GM21526 (cell line): Measurements from ENCODE around the gene SLC35F4.

Source experiments
- ATAC-seq: cut with Tn5 transposase; IDR thresholded peaks from one replicate; pipeline ENCODE4 v1.9.1; 2021; ENCODE audit warnings: moderate library complexity; ENCODE audit not compliant: unreplicated experiment, low FRiP score

SLC35F4 gene

GRCh38 chr14:57652769-57653168 is 213.1 kb downstream of the SLC35F4 start:
- ATAC-seq = no peak

DNA sequence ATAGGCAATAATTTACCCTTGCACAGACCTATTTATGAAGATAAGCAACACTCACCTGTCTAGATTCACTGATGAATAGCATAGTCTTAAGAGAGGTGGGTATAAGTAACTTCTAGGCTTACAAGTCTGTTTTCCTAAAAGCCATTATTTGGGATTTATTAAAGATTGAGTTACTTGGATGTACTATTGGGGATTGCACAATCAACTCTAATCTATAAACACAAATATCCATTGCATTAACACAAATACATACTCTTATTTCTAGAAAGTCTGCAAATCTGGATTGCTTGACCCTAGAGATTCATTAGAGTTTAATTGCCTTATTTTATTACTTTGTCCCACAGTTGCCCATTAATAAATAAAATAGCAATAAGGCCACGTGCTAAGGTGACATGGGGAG is 224.1 kb downstream of the SLC35F4 start:
- ATAC-seq = no peak

DNA sequence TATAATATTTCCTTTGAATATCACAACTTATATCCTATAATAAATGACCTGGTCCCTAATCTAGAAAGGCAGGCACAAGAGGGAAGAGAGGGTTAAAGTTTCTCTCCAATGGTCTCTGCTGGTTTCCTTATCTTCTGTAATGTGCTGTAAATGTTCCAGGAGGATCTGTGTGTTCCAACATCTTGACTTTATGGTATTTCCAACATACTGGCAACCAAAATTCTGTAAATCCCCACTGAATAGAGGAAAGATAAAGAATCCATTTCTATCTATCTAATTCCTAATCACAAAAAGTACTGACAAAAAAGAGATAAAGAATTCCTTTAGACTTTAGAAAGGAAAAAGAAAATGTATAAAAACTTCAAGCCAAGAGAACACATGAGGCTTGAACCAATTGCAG is 225.9 kb downstream of the SLC35F4 start:
- no peak for ATAC-seq

- no peak for ATAC-seq
These were observed 228.0 kb downstream of the SLC35F4 start for GRCh38 chr14:57637901-57638300.

DNA sequence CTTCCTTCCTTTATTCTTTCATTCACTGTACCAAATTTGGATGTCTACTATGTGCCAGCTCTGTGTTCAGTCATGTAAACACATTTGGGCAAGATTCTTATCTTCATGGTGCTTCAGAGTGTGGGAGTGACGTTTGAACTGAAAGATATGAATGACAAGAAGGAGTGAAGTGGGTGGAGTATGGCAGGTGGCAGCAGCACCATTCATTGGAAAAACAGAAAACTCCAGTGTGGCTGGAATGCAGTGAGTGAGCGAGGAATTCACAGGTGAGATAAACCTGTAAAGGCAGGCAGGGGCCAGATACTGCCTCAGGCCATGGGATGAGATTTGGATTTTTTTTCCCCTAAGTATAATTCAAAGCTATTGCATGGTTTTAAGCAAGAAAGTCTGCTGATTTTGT is 231.6 kb downstream of the SLC35F4 start:
- no peak for ATAC-seq

DNA sequence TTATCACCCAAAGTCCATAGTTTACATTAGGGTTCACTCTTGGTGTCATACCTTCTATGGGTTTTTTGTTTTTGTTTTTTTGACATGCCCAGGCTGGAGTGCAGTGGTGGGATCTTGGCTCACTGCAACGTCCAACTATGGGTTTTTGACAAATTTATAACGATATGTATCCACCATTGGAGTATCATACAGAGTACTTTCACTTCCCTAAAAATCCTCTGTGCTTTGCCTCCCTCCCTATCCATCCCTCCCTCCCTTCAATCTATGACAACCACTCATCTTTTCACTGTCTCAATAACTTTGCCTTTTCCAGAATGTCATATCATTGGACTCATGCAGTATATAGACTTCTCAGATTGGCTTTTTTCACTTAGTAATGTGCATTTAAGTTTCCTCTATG is 233.2 kb downstream of the SLC35F4 start:
- no peak for ATAC-seq

GRCh38 chr14:57617510-57617909 is 248.4 kb downstream of the SLC35F4 start:
- ATAC-seq = no peak

- no peak for ATAC-seq
These were observed 252.9 kb downstream of the SLC35F4 start for GRCh38 chr14:57612946-57613345.

DNA sequence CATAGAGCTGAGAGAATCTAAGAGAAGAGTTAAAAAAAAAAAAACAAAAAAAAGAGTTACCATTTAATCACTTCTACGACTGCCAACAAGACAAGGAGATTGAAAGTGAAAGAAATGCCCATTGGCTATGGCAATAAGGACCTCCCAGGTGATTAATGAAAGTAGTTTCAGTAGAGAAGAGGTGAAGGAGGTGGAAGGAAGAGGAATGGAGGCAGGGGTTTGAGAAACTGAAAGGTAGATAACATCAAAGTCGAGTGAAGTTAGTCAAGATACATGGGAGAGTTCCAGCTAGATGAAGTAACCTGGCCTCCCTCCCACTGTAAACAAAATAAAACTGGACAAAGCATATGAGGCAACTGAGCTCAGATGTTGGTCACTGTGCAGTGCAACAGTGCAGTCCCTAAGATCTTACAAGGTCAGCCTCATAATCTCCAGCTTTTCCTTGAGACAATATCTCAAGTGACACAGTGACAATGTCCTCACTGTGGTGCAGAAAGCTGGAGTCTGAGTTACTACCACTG is 254.3 kb downstream of the SLC35F4 start:
- no peak for ATAC-seq

DNA sequence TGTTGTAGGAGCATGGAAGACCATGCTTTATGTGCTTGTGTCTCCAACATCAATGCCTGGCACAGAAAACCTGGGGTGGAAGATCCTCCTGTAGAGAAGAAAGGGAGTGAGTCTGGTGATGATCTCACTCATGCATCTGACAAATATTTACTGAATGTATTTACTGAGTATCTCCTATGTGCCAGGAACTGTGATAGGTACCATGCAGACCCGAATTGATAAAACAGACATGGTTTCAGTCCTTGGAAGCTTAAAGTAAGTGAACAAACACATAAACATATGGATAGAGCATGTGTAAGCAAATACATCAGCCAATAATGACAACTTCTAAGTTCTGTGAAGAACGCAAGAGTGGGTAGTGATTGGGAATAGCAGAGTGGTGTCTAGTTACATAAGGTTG is 255.3 kb downstream of the SLC35F4 start:
- no peak for ATAC-seq

GRCh38 chr14:57609192-57610075 is 256.5 kb downstream of the SLC35F4 start:
- no peak for ATAC-seq

DNA sequence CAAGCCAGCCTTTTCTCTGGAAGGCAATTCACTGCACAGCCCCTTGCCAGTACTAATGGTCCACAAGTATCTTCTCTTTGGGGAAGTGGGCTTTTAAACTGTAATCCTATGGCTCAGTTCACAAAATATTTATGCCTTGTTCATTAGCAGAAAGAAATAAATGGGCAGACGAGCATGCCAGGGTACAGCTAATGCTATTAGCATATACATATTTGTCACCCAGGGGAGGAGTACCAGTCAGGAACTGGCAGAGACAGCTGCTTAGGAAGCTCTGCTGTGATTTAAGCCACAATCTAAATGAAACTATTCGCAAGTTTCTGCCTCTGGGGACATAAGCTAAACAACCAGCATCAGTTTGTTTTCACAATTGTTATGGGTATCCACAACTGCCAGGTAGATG is 258.8 kb downstream of the SLC35F4 start:
- ATAC-seq = no peak

DNA sequence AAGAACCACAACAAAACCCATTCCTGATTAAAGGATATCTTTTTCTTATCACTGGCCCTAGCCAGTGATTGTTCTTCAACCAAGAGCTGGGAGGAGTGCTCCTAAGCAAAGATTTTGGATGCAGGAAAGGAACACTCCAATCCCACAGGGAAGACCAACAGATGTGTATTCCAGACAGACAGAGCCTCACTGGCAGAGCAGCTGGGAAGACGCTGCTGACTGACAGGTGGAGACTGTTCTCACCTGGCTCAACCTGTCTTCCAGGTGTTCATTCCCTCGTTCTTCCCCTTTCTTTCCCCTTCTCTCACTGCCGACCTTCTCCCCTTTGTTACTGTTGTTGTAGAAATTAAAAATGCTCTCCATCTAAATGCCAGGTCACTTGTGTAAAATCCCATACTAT is 282.5 kb downstream of the SLC35F4 start:
- no peak for ATAC-seq

DNA sequence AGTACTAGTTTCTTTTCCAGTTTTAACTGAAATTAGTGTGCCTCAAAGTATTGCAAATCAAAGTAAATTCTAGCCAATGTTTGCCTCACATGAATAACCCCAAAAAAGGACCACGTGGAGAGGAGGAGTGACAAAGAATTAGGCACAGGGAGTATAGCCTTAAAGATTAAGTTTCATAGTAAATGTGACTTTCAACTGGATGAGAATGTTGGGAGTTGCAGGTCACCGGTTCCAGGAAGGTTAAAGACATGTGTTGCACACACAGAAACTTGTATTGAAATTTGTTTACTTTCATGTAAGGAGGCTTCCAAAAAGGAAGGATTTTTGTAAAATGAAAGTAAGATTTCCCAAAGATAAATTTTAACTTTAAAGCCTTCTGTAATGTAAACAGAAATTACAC is 283.1 kb downstream of the SLC35F4 start:
- no peak for ATAC-seq

GRCh38 chr14:57578801-57579200 is 287.1 kb downstream of the SLC35F4 start:
- ATAC-seq = no peak

DNA sequence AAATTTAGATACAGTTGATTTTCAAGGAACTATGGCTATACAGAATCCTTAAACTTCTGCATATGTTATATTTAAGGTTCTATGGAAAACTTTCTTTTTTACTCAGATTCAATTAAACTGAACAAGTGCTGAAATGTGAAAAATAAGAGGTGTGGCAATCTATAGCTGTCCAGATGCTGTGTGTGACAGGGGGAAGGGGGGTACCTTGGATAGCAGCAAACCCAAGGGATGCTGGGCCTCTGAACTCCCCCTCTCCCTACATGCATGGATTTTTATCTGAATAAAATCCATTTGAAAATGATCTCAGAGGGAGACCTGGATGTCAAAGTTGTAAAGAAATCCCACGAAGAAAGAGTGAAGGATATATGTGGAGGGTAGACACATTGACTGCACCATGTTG is 289.4 kb downstream of the SLC35F4 start:
- no peak for ATAC-seq

DNA sequence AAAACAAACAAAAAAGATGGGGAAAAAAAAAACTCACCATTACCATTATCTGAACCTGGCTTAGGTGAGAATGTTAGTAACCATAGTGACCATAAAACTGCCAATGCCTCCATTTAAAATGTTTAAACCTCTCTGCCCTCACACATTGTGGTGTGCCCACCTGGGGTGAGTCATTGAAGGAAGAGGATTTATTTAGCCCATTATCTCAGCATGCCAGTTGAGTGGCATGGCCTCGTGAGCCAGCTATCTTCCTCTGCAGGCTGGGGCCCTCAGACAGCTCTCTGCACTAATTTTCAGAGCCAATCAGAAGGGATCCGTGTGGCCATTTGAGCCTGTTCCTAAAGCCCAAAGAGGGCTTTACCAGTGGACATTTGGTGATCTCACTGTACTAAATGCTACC is 290.4 kb downstream of the SLC35F4 start:
- no peak for ATAC-seq

DNA sequence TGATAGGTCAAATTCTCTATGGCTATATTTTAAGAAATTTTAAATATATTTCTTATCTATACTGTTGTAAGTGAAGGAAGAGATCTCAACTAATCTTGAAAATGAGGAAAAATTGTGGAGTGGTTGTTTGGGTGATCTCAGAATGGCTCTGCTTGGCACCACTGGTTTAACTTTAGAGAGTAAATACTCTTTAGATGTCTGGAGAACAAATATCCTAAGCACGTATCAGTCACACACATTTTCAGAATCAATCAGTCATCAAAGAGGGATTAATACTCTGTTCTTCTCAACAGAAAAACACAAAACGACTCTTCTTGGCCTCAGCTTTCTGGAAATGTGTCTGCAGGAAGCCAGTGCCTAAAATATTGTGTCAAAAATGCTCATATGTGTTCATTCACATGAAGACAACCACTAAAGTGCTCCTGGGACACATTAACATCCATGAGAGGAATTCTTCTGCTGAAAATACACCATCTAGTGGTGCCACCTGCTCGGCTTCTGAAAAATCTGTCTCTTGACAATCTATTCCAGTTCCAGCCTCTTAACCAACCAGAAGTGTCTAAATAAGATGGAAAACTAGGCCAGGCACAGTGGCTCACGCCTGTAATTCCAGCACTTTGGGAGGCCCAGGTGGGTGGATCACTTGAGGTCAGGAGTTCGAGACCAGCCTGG is 291.1 kb downstream of the SLC35F4 start:
- ATAC-seq = no peak

DNA sequence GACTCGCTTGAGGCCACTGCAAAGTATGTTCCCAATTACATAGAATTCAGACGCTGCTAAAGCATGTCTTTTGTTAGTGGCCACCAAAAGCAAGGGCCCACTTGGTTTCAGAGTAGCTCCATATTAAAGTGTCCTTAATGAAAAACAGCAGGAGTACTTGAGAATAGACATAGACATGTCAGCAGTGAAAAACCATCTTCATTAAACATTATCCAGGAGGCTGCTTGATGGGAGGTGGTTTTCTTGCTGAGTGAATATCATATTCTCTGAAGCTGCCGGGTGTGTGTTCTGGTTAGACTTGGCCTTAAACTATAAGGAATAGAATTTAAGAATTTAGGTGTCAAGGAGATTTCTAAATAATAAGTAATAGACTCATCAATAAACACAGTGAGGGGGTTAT is 292.7 kb downstream of the SLC35F4 start:
- no peak for ATAC-seq

GRCh38 chr14:57568554-57568953 is 297.3 kb downstream of the SLC35F4 start:
- ATAC-seq = no peak

GRCh38 chr14:57567220-57567619 is 298.7 kb downstream of the SLC35F4 start:
- ATAC-seq = no peak

- no peak for ATAC-seq
These were observed 305.2 kb downstream of the SLC35F4 start for GRCh38 chr14:57560681-57561080.
